Endodermal cell (in vitro differentiated cells): ENCODE results near the gene LOX. TPM values are rescaled to one million over a fixed set of nuclear protein-coding genes. Genes with fewer than 3 reads are reported as not detected.
A peak's percentile ranks its signal among the peaks of the same experiment; 100 is the strongest.

Experiments used
- DNase-seq: peaks from one replicate; pipeline ENCODE4 v3.0.0-alpha.2; 2017
- H3K27ac ChIP-seq: 2 replicates; pipeline ENCODE4 v1.5.1; 2013; ENCODE audit warnings: mild to moderate bottlenecking, low read depth, low read length, moderate library complexity
- H3K27me3 ChIP-seq: 2 replicates; pipeline ENCODE4 v1.6.1; 2013; ENCODE audit warnings: mild to moderate bottlenecking, low read length, moderate library complexity; ENCODE audit not compliant: insufficient read depth, control insufficient read depth, poor library complexity, severe bottlenecking
- H3K36me3 ChIP-seq: 2 replicates; pipeline ENCODE4 v1.7.0; 2013; ENCODE audit warnings: mild to moderate bottlenecking, low read length, moderate library complexity; ENCODE audit not compliant: control insufficient read depth, insufficient read depth
- H3K4me1 ChIP-seq: one replicate; pipeline ENCODE4 v1.7.0; 2013; ENCODE audit warnings: low read length; ENCODE audit not compliant: control insufficient read depth, insufficient read depth
- H3K4me3 ChIP-seq: 2 replicates; pipeline ENCODE4 v1.5.1; 2013; ENCODE audit warnings: mild to moderate bottlenecking, low read length, moderate library complexity
- H3K9ac ChIP-seq: 2 replicates; pipeline ENCODE4 v1.6.1; 2013; ENCODE audit warnings: mild to moderate bottlenecking, low read length, moderate library complexity; ENCODE audit not compliant: poor library complexity, severe bottlenecking; ENCODE audit errors: extremely low read depth
- H3K9me3 ChIP-seq: 2 replicates; pipeline ENCODE4 v1.6.1; 2013; ENCODE audit warnings: mild to moderate bottlenecking, low read length, moderate library complexity; ENCODE audit not compliant: control insufficient read depth
- H3K27ac Mint-ChIP-seq: 2 replicates; pipeline ENCODE4 v1.8.0; 2020; ENCODE audit warnings: mixed read lengths
- H3K27me3 Mint-ChIP-seq: 2 replicates; pipeline ENCODE4 v1.8.0; 2021; ENCODE audit warnings: mild to moderate bottlenecking, mixed read lengths; ENCODE audit not compliant: insufficient read depth
- H3K36me3 Mint-ChIP-seq: 2 replicates; pipeline ENCODE4 v1.8.0; 2020; ENCODE audit warnings: low read depth, mixed read lengths
- H3K4me1 Mint-ChIP-seq: 2 replicates; pipeline ENCODE4 v1.8.0; 2020; ENCODE audit warnings: mixed read lengths
- H3K4me3 Mint-ChIP-seq: 2 replicates; pipeline ENCODE4 v1.8.0; 2020; ENCODE audit warnings: mild to moderate bottlenecking, moderate library complexity, mixed read lengths
- H3K9me3 Mint-ChIP-seq: 2 replicates; pipeline ENCODE4 v1.8.0; 2020; ENCODE audit warnings: mild to moderate bottlenecking, mixed read lengths
- CTCF ChIP-seq: fragments of 200-600 bp; sonication (generic); conservative IDR thresholded peaks from 2 replicates; pipeline ENCODE4 v1.5.0; 2021; ENCODE audit warnings: antibody characterized with exemption, mild to moderate bottlenecking
- WGBS, 2 experiments: methylation state at CpG; one replicate each; pipeline versions ENCODE4 v1.1.5 to v1.1.7; 2013; ENCODE audit warnings: missing lambda C conversion rate in 2 of 2, mixed read lengths in 1 of 2; ENCODE audit not compliant: insufficient coverage in 1 of 2, insufficient read length in 1 of 2; 5-methylcytosine and 5-hydroxymethylcytosine counted together
- total RNA-seq, 2 donors: library from RNA; stranded (reverse); fragmentation: NEBNext Ultra II Directional in 1 of 2; extraction: Animal tissue kit (Norgen Biotek cat#: 25700) in 1 of 2; gene quantifications; 2 replicates in 1 of 2; 3 replicates in 1 of 2; pipeline ENCODE4 v1.2.1, GENCODE V29; 2021

The LOX gene
- total RNA-seq, 2 donors from 2014 or later, result 16.4 to 16.5 TPM

GRCh38 chr5:122114501-122114900 lies 36.4 kb upstream of the LOX start:
- Mint-ChIP-seq H3K4me3 (no peak overlapping the region), H3K9me3 (no peaks in the 10 kb centered on the region), H3K27ac (no peak overlapping the region), H3K4me1 (peaks cover 19% of the 10 kb centered on the region), H3K36me3 (no peaks in the 10 kb centered on the region), H3K27me3 (no peaks in the 10 kb centered on the region)
- H3K9me3 ChIP-seq, result no peaks in the 10 kb centered on the region
- no peaks in the 10 kb centered on the region for H3K36me3 ChIP-seq
- H3K27me3 ChIP-seq, result no peaks in the 10 kb centered on the region
- H3K4me1 ChIP-seq, result peaks cover 4% of the 10 kb centered on the region
- H3K27ac ChIP-seq, result no peak overlapping the region
- no peak for TF ChIP-seq CTCF
- WGBS, 2 experiments, result 95 to 100% methylated on average over 2 of the region's 2 CpGs
- DNase-seq, result no peak
- no peak overlapping the region for H3K9ac ChIP-seq
- H3K4me3 ChIP-seq, result no peak overlapping the region

- Histone ChIP-seq H3K27ac (no peak overlapping the region), H3K9me3 (no peaks in the 10 kb centered on the region), H3K9ac (no peak overlapping the region), H3K4me1 (peaks cover 4% of the 10 kb centered on the region), H3K27me3 (no peaks in the 10 kb centered on the region), H3K36me3 (no peaks in the 10 kb centered on the region), H3K4me3 (no peak overlapping the region)
- WGBS, 2 experiments, result 89 to 96% methylated on average over 4 to 6 of the region's 6 CpGs
- no peak for DNase-seq
- Mint-ChIP-seq H3K9me3 (no peaks in the 10 kb centered on the region), H3K4me3 (no peak overlapping the region), H3K36me3 (no peaks in the 10 kb centered on the region), H3K27me3 (no peaks in the 10 kb centered on the region), H3K4me1 (peaks cover 19% of the 10 kb centered on the region), H3K27ac (peak overlapping the region; percentile 35)
- no peak for TF ChIP-seq CTCF
These were observed 34.9 kb upstream of the LOX start for GRCh38 chr5:122112733-122113558.

- Mint-ChIP-seq H3K4me1 (peaks cover 19% of the 10 kb centered on the region), H3K4me3 (no peak overlapping the region), H3K36me3 (no peaks in the 10 kb centered on the region), H3K9me3 (no peaks in the 10 kb centered on the region), H3K27ac (no peak overlapping the region), H3K27me3 (peaks cover 4% of the 10 kb centered on the region)
- H3K4me3 ChIP-seq, result no peak overlapping the region
- no peaks in the 10 kb centered on the region for H3K27me3 ChIP-seq
- no peak overlapping the region for H3K9ac ChIP-seq
- H3K36me3 ChIP-seq, result no peaks in the 10 kb centered on the region
- WGBS, 2 experiments, result 90% methylated on average over 3 of the region's 3 CpGs; no CpG with 5 or more reads in 1 of the 2 experiments
- H3K4me1 ChIP-seq, result peaks cover 4% of the 10 kb centered on the region
- no peaks in the 10 kb centered on the region for H3K9me3 ChIP-seq
- no peak for TF ChIP-seq CTCF
- H3K27ac ChIP-seq, result no peak overlapping the region
- no peak for DNase-seq
These were observed 34.0 kb upstream of the LOX start for GRCh38 chr5:122112063-122112462.
